ENCODE measurements around the gene TIGD1.

Gene TIGD1

GRCh38 chr2:232528746-232529460 lies 21.5 kb downstream of the TIGD1 start:
- no peak for DNase-seq (ENCODE audit: low read depth)
- TF ChIP-seq CTCF (IDR thresholded peaks at IDR 0.05; ENCODE audit: insufficient read depth, low read depth, low read length, missing control alignments): no peak

GRCh38 chr2:232527905-232528470 lies 22.4 kb downstream of the TIGD1 start:
- no peak overlapping the region for H3K4me3 ChIP-seq (ENCODE audit: low read depth, low read length)
- DNase-seq (ENCODE audit: low read depth): no peak
- TF ChIP-seq CTCF (IDR thresholded peaks at IDR 0.05; ENCODE audit: insufficient read depth, low read depth, low read length, missing control alignments): no peak

More at GRCh38 chr2:232528746-232529460, 21.5 kb downstream of the TIGD1 start:
- no peak overlapping the region for H3K4me3 ChIP-seq (ENCODE audit: low read depth, low read length)

GRCh38 chr2:232526372-232526941 lies 23.9 kb downstream of the TIGD1 start:
- DNase-seq (ENCODE audit: low read depth): no peak
- no peak overlapping the region for H3K4me3 ChIP-seq (ENCODE audit: low read depth, low read length)
- no peak for TF ChIP-seq CTCF (IDR thresholded peaks at IDR 0.05; ENCODE audit: insufficient read depth, low read depth, low read length, missing control alignments)

- DNase-seq (ENCODE audit: low read depth): no peak
- H3K4me3 ChIP-seq (ENCODE audit: low read depth, low read length): no peak within 1 kb of the TSS
- TF ChIP-seq CTCF (IDR thresholded peaks at IDR 0.05; ENCODE audit: insufficient read depth, low read depth, low read length, missing control alignments): no peak
These were observed 24.5 kb downstream of the TIGD1 start, which contains the start of gene CHRND for GRCh38 chr2:232525791-232526371. Gene CHRND, plus strand, starts transcription at chr2:232526160. Its CDS starts 56 bp downstream, at chr2:232526216.

- TF ChIP-seq CTCF (IDR thresholded peaks at IDR 0.05; ENCODE audit: insufficient read depth, low read depth, low read length, missing control alignments): no peak
- H3K4me3 ChIP-seq (ENCODE audit: low read depth, low read length): no peak overlapping the region
- DNase-seq (ENCODE audit: low read depth): no peak
These were observed 25.2 kb downstream of the TIGD1 start for GRCh38 chr2:232525199-232525598.

- no peak overlapping the region for H3K4me3 ChIP-seq (ENCODE audit: low read depth, low read length)
- DNase-seq (ENCODE audit: low read depth): no peak
- no peak for TF ChIP-seq CTCF (IDR thresholded peaks at IDR 0.05; ENCODE audit: insufficient read depth, low read depth, low read length, missing control alignments)
These were observed 25.6 kb downstream of the TIGD1 start for GRCh38 chr2:232524771-232525170.
